GM21576 (cell line): Measurements from ENCODE around the gene NOTCH2.
"Not testable (repeated sequence)": the region's sequence is repeated elsewhere in the genome, so short reads cannot be mapped to it uniquely, and the experiment has no call there.

ENCODE experiments used
- ATAC-seq: cut with Tn5 transposase; IDR thresholded peaks from one replicate; pipeline ENCODE4 v1.9.1; 2021; ENCODE audit warnings: mild to moderate bottlenecking, moderate library complexity; ENCODE audit not compliant: unreplicated experiment

The NOTCH2 gene

GRCh38 chr1:120069067-120069919, at the start of gene NOTCH2:
Gene NOTCH2 (minus strand): TSS chr1:120069662. CDS start chr1:120069406, 256 bp downstream.
- not testable (repeated sequence) for ATAC-seq

GRCh38 chr1:120117371-120118177, 48.1 kb upstream of the NOTCH2 start:
- peak; percentile 54 for ATAC-seq

GRCh38 chr1:120116094-120116493, 46.6 kb upstream of the NOTCH2 start:
- ATAC-seq = not testable (repeated sequence)

GRCh38 chr1:120113134-120113533, 43.7 kb upstream of the NOTCH2 start:
- not testable (repeated sequence) for ATAC-seq

GRCh38 chr1:120112212-120112611, 42.8 kb upstream of the NOTCH2 start:
- not testable (repeated sequence) for ATAC-seq

GRCh38 chr1:120111771-120112170, 42.3 kb upstream of the NOTCH2 start:
- not testable (repeated sequence) for ATAC-seq

GRCh38 chr1:120111008-120111407, 41.5 kb upstream of the NOTCH2 start:
- ATAC-seq = not testable (repeated sequence)

GRCh38 chr1:120109656-120110055, 40.2 kb upstream of the NOTCH2 start:
- not testable (repeated sequence) for ATAC-seq

GRCh38 chr1:120109180-120109579, 39.7 kb upstream of the NOTCH2 start:
- ATAC-seq = not testable (repeated sequence)

GRCh38 chr1:120105288-120105687, 35.8 kb upstream of the NOTCH2 start:
- ATAC-seq = not testable (repeated sequence)

GRCh38 chr1:120103768-120104167, 34.3 kb upstream of the NOTCH2 start:
- ATAC-seq = not testable (repeated sequence)

GRCh38 chr1:120101593-120101992, 32.1 kb upstream of the NOTCH2 start:
- ATAC-seq = not testable (repeated sequence)

GRCh38 chr1:120100590-120100989, 31.1 kb upstream of the NOTCH2 start:
- ATAC-seq = not testable (repeated sequence)

GRCh38 chr1:120098986-120099759, 29.7 kb upstream of the NOTCH2 start:
- not testable (repeated sequence) for ATAC-seq

GRCh38 chr1:120096981-120097545, 27.6 kb upstream of the NOTCH2 start:
- not testable (repeated sequence) for ATAC-seq

- not testable (repeated sequence) for ATAC-seq
Measured at GRCh38 chr1:120093548-120094181, 24.2 kb upstream of the NOTCH2 start.

GRCh38 chr1:120092232-120093218, 23.1 kb upstream of the NOTCH2 start:
- not testable (repeated sequence) for ATAC-seq

GRCh38 chr1:120090830-120091229, 21.4 kb upstream of the NOTCH2 start:
- not testable (repeated sequence) for ATAC-seq

GRCh38 chr1:120087959-120088358, 18.5 kb upstream of the NOTCH2 start:
- not testable (repeated sequence) for ATAC-seq
